Nephron (organoid): ENCODE data around the gene TAF7L.
"Not testable (repeated sequence)": the region's sequence is repeated elsewhere in the genome, so short reads cannot be mapped to it uniquely, and the experiment has no call there.

Experiments used
- H3K27ac Mint-ChIP-seq, 3 experiments: 2 replicates each; pipeline ENCODE4 v1.8.0; 2020; ENCODE audit warnings: mixed read lengths in 3 of 3, mild to moderate bottlenecking in 2 of 3, moderate library complexity in 1 of 3
- H3K27me3 Mint-ChIP-seq: 2 replicates; pipeline ENCODE4 v1.8.0; 2021; ENCODE audit warnings: low read depth, mild to moderate bottlenecking, moderate library complexity, mixed read lengths
- H3K36me3 Mint-ChIP-seq: 2 replicates; pipeline ENCODE4 v1.8.0; 2020; ENCODE audit warnings: low read depth, mixed read lengths
- H3K4me1 Mint-ChIP-seq: 2 replicates; pipeline ENCODE4 v1.8.0; 2020; ENCODE audit warnings: mixed read lengths
- H3K4me3 Mint-ChIP-seq, 3 experiments: 2 replicates each; pipeline ENCODE4 v1.8.0; 2020; ENCODE audit warnings: mild to moderate bottlenecking in 3 of 3, mixed read lengths in 3 of 3, moderate library complexity in 2 of 3
- H3K9me3 Mint-ChIP-seq: 2 replicates; pipeline ENCODE4 v1.8.0; 2020; ENCODE audit warnings: mixed read lengths
- CTCF ChIP-seq, 3 experiments: fragments of 200-600 bp; sonication (generic); IDR thresholded peaks; one replicate each; pipeline ENCODE4 v1.5.0; 2021; ENCODE audit warnings: antibody characterized with exemption in 3 of 3; ENCODE audit not compliant: unreplicated experiment in 3 of 3

TAF7L gene

GRCh38 chrX:101290957-101291603, at the start of gene TAF7L:
Gene TAF7L (minus strand): TSS chrX:101291334. CDS start chrX:101287543, 3,791 bp downstream.
- Mint-ChIP-seq H3K36me3 (no peaks in the 10 kb centered on the region), H3K9me3 (peaks cover 14% of the 10 kb centered on the region)

GRCh38 chrX:101337776-101338271, 46.7 kb upstream of the TAF7L start:
- Mint-ChIP-seq H3K27ac (no peak overlapping the region), H3K4me3 (no peak overlapping the region), H3K36me3 (peaks cover 4% of the 10 kb centered on the region), H3K4me1 (no peaks in the 10 kb centered on the region), H3K9me3 (peaks cover 24% of the 10 kb centered on the region), H3K27me3 (no peaks in the 10 kb centered on the region)
- no peak for TF ChIP-seq CTCF (IDR thresholded peaks at IDR 0.05; ENCODE audit: unreplicated experiment in 3 of 3)

More at GRCh38 chrX:101290957-101291603, at the start of gene TAF7L:
- Mint-ChIP-seq H3K4me3 (no peak within 1 kb of the TSS), H3K4me1 (no peaks in the 10 kb centered on the region), H3K27me3 (no peaks in the 10 kb centered on the region), H3K27ac (no peak within 1 kb of the TSS)
- TF ChIP-seq CTCF (IDR thresholded peaks at IDR 0.05; ENCODE audit: unreplicated experiment in 3 of 3) = no peak

GRCh38 chrX:101334310-101334709, 43.2 kb upstream of the TAF7L start:
- peaks cover 35% of the 10 kb centered on the region for H3K9me3 Mint-ChIP-seq
- not testable (repeated sequence) for H3K4me3 Mint-ChIP-seq

GRCh38 chrX:101326600-101326999, 35.5 kb upstream of the TAF7L start:
- not testable (repeated sequence) for H3K27me3 Mint-ChIP-seq, H3K36me3 Mint-ChIP-seq, H3K27ac Mint-ChIP-seq, H3K4me1 Mint-ChIP-seq, H3K4me3 Mint-ChIP-seq
- H3K9me3 Mint-ChIP-seq = peaks cover 23% of the 10 kb centered on the region

More at GRCh38 chrX:101334310-101334709, 43.2 kb upstream of the TAF7L start:
- H3K36me3 Mint-ChIP-seq, H3K27ac Mint-ChIP-seq, H3K4me1 Mint-ChIP-seq, H3K27me3 Mint-ChIP-seq: not testable (repeated sequence)

- no peak for TF ChIP-seq CTCF (IDR thresholded peaks at IDR 0.05; ENCODE audit: unreplicated experiment in 3 of 3)
- Mint-ChIP-seq H3K9me3 (peaks cover 14% of the 10 kb centered on the region), H3K27me3 (no peaks in the 10 kb centered on the region)
Observed at GRCh38 chrX:101303790-101304189, 12.7 kb upstream of the TAF7L start.

GRCh38 chrX:101295603-101296002, 4.5 kb upstream of the TAF7L start:
- H3K27ac Mint-ChIP-seq, H3K36me3 Mint-ChIP-seq, H3K4me1 Mint-ChIP-seq, H3K27me3 Mint-ChIP-seq, H3K9me3 Mint-ChIP-seq, H3K4me3 Mint-ChIP-seq: not testable (repeated sequence)

More at GRCh38 chrX:101303790-101304189, 12.7 kb upstream of the TAF7L start:
- Mint-ChIP-seq H3K4me1 (no peaks in the 10 kb centered on the region), H3K4me3 (no peak overlapping the region), H3K36me3 (no peaks in the 10 kb centered on the region), H3K27ac (no peak overlapping the region)

- no peaks in the 10 kb centered on the region for H3K36me3 Mint-ChIP-seq
- H3K27ac Mint-ChIP-seq = no peak overlapping the region
- no peak overlapping the region for H3K4me3 Mint-ChIP-seq
- H3K4me1 Mint-ChIP-seq = no peaks in the 10 kb centered on the region
- TF ChIP-seq CTCF (IDR thresholded peaks at IDR 0.05; ENCODE audit: unreplicated experiment in 3 of 3) = peak; percentile 36 to 57 (median 43)
- H3K27me3 Mint-ChIP-seq = no peaks in the 10 kb centered on the region
- H3K9me3 Mint-ChIP-seq = peaks cover 7% of the 10 kb centered on the region
Observed at GRCh38 chrX:101287402-101287801, 3.7 kb downstream of the TAF7L start.
